Spleen (tissue), 11 donors: ENCODE data around the gene DSTYK. TPM values are rescaled to one million over a fixed set of nuclear protein-coding genes. Genes with fewer than 3 reads are reported as not detected.
A peak's percentile ranks its signal among the peaks of the same experiment; 100 is the strongest.

Source experiments
- DNase-seq: peaks from one replicate; pipeline ENCODE4 v3.0.0-alpha.2; 2020
- H3K27ac ChIP-seq, 8 donors: fragments of 200-600 bp; sonication (generic) in 7 of 8; 1 replicate in 4 of 8; 2 replicates in 4 of 8; pipeline versions ENCODE4 v1.5.0 to v1.8.0; 2016 to 2021; ENCODE audit warnings: inconsistent platforms in 4 of 8, mild to moderate bottlenecking in 4 of 8, moderate library complexity in 1 of 8
- H3K27me3 ChIP-seq, 7 donors: fragments of 200-600 bp; sonication (generic) in 6 of 7; replicated peaks in 1 of 7; 1 replicate in 4 of 7; 2 replicates in 3 of 7; pipeline versions ENCODE4 v1.5.0 to v1.8.0; 2016 to 2021; ENCODE audit warnings: inconsistent platforms in 3 of 7, mild to moderate bottlenecking in 1 of 7
- H3K36me3 ChIP-seq, 6 donors: fragments of 200-600 bp; sonication (generic) in 5 of 6; 1 replicate in 4 of 6; 2 replicates in 2 of 6; pipeline versions ENCODE4 v1.5.0 to v1.8.0; 2016 to 2021; ENCODE audit warnings: inconsistent platforms in 2 of 6
- H3K4me1 ChIP-seq, 6 donors: fragments of 200-600 bp; sonication (generic) in 5 of 6; 1 replicate in 3 of 6; 2 replicates in 3 of 6; pipeline versions ENCODE4 v1.5.0 to v1.8.0; 2016 to 2021; ENCODE audit warnings: inconsistent platforms in 3 of 6
- H3K4me3 ChIP-seq, 8 donors: fragments of 200-600 bp; sonication (generic) in 7 of 8; 1 replicate in 4 of 8; 2 replicates in 4 of 8; pipeline versions ENCODE4 v1.5.0 to v1.8.0; 2016 to 2021; ENCODE audit warnings: inconsistent platforms in 4 of 8, mild to moderate bottlenecking in 4 of 8, moderate library complexity in 2 of 8
- H3K9me3 ChIP-seq, 8 donors: fragments of 200-600 bp; sonication (generic) in 7 of 8; 1 replicate in 4 of 8; 2 replicates in 4 of 8; pipeline versions ENCODE4 v1.5.0 to v1.8.0; 2016 to 2021; ENCODE audit warnings: inconsistent platforms in 4 of 8
- CTCF ChIP-seq, 11 experiments: fragments of 200-600 bp in 7 of 11; fragments of 450-650 bp in 4 of 11; sonication (generic) in 4 of 11; IDR thresholded peaks in 8 of 11; conservative IDR thresholded peaks in 3 of 11; 1 replicate in 7 of 11; 2 replicates in 4 of 11; pipeline versions ENCODE4 v1.4.0 to v1.8.0; 2016 to 2021; ENCODE audit warnings: antibody characterized with exemption in 11 of 11, inconsistent platforms in 4 of 11, mild to moderate bottlenecking in 1 of 11
- POLR2A ChIP-seq, 3 donors: fragments of 450-650 bp; IDR thresholded peaks; one replicate each; pipeline ENCODE4 v1.5.1; 2017; ENCODE audit warnings: antibody characterized with exemption in 3 of 3, mild to moderate bottlenecking in 1 of 3
- POLR2AphosphoS5 ChIP-seq, 3 donors: sonication (generic); formaldehyde crosslinking; IDR thresholded peaks; one replicate each; pipeline ENCODE4 v1.5.1; 2017; ENCODE audit warnings: antibody characterized with exemption in 3 of 3
- WGBS, 5 donors: extraction: QIAGEN DNeasy Blood & Tissue Kit in 3 of 5; methylation state at CpG; one replicate each; pipeline versions ENCODE4 v1.1.5 to v1.1.7; 2013 to 2018; 5-methylcytosine and 5-hydroxymethylcytosine counted together
- intact Hi-C: fragments of 100-400 bp; cut with DNase I; formaldehyde crosslinking; loops from one replicate; pipeline ENCODE4 v1.15.0; 2023; ENCODE audit warnings: low total_unique reads
- polyA plus RNA-seq, 3 donors: library from polyadenylated mRNA; stranded (reverse); fragments of 200-250 nt; gene quantifications; one replicate each; pipeline ENCODE4 v1.2.1, GENCODE V29; 2013
- total RNA-seq, 7 donors: library from RNA; depleted of rRNA in 3 of 7; stranded (reverse); fragments of >200 nt in 3 of 7; fragmentation: NEBNext Ultra II Directional in 4 of 7; extraction: Animal tissue kit (Norgen Biotek cat#: 25700) in 4 of 7; gene quantifications; one replicate each; pipeline versions ENCODE4 v1.1.0 to v1.2.1, GENCODE V29; 2016 to 2021
- donor health status: healthy with polysubstance abuse.
- donor health status: DM: no; HTN: no; CAD: no; lungs with moderate emphysema.
- donor health status: DM: no; HTN: no; CAD: no.
- donor health status: Bipolar disorder and iron deficiency.
- donor health status: healthy.
- donor health status: DM: no; HTN: no; CAD: no.
- donor health status: DM: yes; HTN: yes; CAD: no.

DSTYK gene
- total and polyA plus RNA-seq, 10 donors, result 2.2 to 24.3 (median 16.1) TPM

DNA sequence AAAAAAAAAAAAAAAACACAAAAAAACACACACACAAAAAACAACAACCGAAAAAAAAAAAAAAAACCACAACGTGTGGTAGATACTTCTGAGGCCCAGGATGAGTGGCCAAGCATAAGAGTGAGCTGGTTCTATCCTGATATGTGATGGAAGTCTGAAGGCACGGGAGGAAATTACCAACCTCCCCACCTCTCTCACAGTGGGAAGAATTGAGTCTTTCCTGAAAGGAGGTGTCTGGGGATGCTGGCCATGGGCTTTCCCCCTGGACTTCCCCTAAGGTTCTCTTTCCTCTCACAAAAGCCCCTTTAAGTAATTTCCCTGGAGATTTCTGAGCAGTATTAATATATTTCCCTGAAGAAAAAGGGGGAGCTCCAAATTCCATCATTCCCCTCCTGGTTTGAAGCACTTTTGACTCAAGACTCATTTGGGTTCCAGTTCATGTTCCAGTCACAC is 21.5 kb upstream of the DSTYK start:
- no peak for DNase-seq
- no peaks in the 10 kb centered on the region for H3K9me3 ChIP-seq
- H3K27me3 ChIP-seq, result peaks cover 0 to 14% (median 0%) of the 10 kb centered on the region in 7 donors
- intact Hi-C loops, result no loop called here
- no peak for TF ChIP-seq POLR2AphosphoS5 (IDR thresholded peaks at IDR 0.05)
- no peak for TF ChIP-seq CTCF (IDR thresholded peaks at IDR 0.05 in 8 of 11, conservative IDR thresholded peaks at IDR 0.05 in 3 of 11)
- TF ChIP-seq POLR2A (IDR thresholded peaks at IDR 0.05), result no peak
- no peak overlapping the region for H3K4me3 ChIP-seq
- no peaks in the 10 kb centered on the region for H3K36me3 ChIP-seq
- H3K4me1 ChIP-seq, result peaks cover 7 to 37% (median 27%) of the 10 kb centered on the region in 6 donors
- no peak overlapping the region for H3K27ac ChIP-seq
- WGBS, 5 donors, result 40 to 75% (median 57%) methylated on average over 2 to 3 of the region's 3 CpGs

DNA sequence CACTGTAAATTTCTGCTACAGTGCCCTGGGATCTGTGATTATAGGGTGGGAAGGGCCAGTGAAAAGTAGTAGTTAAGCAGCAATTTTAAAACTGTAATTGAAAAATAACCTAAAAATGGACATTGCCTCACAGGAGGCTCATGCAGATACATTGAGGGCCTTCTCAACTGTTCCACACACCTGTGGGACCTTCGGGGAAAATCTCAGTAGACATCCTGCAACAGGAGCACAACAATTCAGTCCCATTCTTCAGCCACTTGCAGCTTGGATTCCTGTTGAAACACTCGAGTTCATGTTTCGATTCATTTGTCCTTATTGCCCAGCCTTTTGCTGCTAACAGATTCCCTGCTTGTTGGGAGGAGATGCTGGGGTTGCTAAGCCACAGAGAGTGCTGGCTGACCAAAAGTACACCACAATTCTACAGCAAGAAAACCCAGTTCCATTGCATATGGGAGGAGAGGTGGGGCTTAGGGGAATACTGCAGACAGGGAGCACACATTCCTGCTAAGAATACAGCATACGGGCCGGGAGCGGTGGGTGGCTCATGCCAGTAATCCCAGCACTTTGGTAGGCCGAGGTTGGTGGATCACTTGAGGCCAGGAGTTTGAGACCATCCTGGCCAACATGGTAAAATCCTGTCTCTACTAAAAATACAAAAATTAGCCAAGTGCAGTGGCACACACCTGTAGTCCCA is 20.8 kb upstream of the DSTYK start:
- WGBS, 5 donors, result 83 to 96% (median 93%) methylated on average over 7 of the region's 7 CpGs
- Histone ChIP-seq H3K4me1 (peaks cover 8 to 34% (median 25%) of the 10 kb centered on the region in 6 donors), H3K27me3 (peaks cover 0 to 20% (median 0%) of the 10 kb centered on the region in 7 donors), H3K9me3 (no peaks in the 10 kb centered on the region), H3K27ac (no peak overlapping the region), H3K36me3 (no peaks in the 10 kb centered on the region), H3K4me3 (no peak overlapping the region)
- intact Hi-C loops, result no loop called here
- TF ChIP-seq CTCF (IDR thresholded peaks at IDR 0.05 in 8 of 11, conservative IDR thresholded peaks at IDR 0.05 in 3 of 11), result no peak
- no peak for TF ChIP-seq POLR2A (IDR thresholded peaks at IDR 0.05)
- DNase-seq, result no peak

DNA sequence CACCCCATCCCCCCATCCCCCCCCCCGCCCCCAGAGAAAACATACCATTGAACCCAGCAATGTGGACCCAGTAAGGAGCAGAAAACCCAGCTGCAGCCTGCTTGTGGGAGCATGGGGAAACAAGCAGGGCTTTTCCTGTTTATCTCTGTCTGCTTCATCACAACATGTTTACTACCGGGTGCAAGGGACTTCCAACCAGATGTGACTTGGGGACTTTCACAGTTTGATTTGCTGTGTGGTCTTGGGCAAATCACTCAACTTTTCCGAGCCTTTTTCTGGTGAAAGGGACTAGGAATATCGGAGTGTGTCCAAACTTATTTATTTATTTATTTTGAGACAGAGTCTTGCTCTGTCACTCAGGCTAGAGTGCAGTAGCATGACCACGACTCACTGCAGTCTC is 19.5 kb upstream of the DSTYK start:
- Histone ChIP-seq H3K4me3 (no peak overlapping the region), H3K36me3 (no peaks in the 10 kb centered on the region), H3K4me1 (peaks cover 12 to 43% (median 30%) of the 10 kb centered on the region in 6 donors), H3K27me3 (peaks cover 0 to 31% (median 0%) of the 10 kb centered on the region in 7 donors), H3K9me3 (no peaks in the 10 kb centered on the region), H3K27ac (no peak overlapping the region)
- intact Hi-C loops, result no loop called here
- 80 to 87% (median 86%) methylated on average over 5 of the region's 5 CpGs for WGBS, 5 donors
- no peak for DNase-seq
- TF ChIP-seq POLR2A (IDR thresholded peaks at IDR 0.05), result no peak
- TF ChIP-seq POLR2AphosphoS5 (IDR thresholded peaks at IDR 0.05), result no peak
- TF ChIP-seq CTCF (IDR thresholded peaks at IDR 0.05 in 8 of 11, conservative IDR thresholded peaks at IDR 0.05 in 3 of 11), result no peak

DNA sequence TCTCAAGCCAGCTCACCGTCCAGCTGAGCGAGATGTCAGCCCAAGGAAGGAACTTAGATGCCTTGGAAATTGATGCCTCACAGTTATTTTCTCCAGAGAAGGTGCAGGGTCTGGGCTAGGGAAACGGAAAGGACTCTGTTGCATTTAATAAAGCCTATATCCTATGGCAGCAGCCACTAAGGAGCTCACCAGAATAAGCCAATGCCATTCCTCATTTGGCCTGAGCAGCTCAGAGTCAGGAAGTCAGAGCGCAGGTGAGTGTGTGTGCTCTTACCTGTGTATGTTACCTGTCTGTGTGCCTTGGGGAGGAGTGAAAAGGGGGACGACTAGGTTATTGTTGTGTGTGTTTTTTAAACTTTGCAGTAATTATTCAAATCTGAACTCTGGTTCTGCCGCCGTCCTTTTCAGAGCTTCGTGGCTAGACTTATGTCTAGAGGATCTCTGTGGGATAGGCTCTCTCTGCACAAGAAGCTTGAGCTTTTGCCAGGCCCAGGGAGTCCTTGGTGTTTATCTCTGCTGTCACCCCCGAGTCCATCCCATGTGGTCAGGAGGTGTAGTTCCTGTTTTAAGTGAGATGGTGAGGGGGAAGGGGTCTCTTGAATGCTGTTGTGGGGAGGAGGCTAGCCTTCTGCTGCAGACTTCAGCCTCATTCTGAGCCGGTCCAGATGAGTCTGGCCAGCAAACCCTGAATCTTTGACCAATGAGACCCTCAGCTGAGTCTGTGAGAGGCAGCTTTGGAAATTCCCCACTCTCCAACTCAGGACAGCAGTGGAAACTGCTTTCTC is 18.6 kb upstream of the DSTYK start:
- H3K9me3 ChIP-seq, result no peaks in the 10 kb centered on the region
- no peaks in the 10 kb centered on the region for H3K36me3 ChIP-seq
- 33 to 45% (median 37%) methylated on average over 10 of the region's 10 CpGs for WGBS, 5 donors
- peak overlapping the region in 2 of 8 donors; percentile 28 to 34 for H3K27ac ChIP-seq
- peaks cover 12 to 43% (median 30%) of the 10 kb centered on the region in 6 donors for H3K4me1 ChIP-seq
- DNase-seq, result no peak
- H3K4me3 ChIP-seq, result peak overlapping the region in 4 of 8 donors; percentile 19 to 84 (median 63)
- peaks cover 0 to 37% (median 0%) of the 10 kb centered on the region in 7 donors for H3K27me3 ChIP-seq
- TF ChIP-seq POLR2AphosphoS5 (IDR thresholded peaks at IDR 0.05), result no peak
- TF ChIP-seq POLR2A (IDR thresholded peaks at IDR 0.05), result no peak
- TF ChIP-seq CTCF (IDR thresholded peaks at IDR 0.05 in 8 of 11, conservative IDR thresholded peaks at IDR 0.05 in 3 of 11), result no peak
- intact Hi-C loops, result loop anchor here (10.0 kb wide), 1 partner anchor 105 kb away; the partner anchor contains the start of gene RBBP5
